AG09309 (cell line): ENCODE results near the gene ABCA4.
A peak's percentile ranks its signal among the peaks of the same experiment; 100 is the strongest.

Source experiments
- DNase-seq: peaks from one replicate; pipeline ENCODE4 v3.0.0-alpha.2; 2010; ENCODE audit warnings: low read depth
- H3K4me3 ChIP-seq: 2 replicates; pipeline ENCODE4 v1.5.1; 2011; ENCODE audit warnings: mild to moderate bottlenecking, low read depth, low read length, moderate library complexity; ENCODE audit not compliant: control insufficient read depth
- CTCF ChIP-seq: IDR thresholded peaks from 2 replicates; pipeline ENCODE4 v1.5.1; 2011; ENCODE audit warnings: mild to moderate bottlenecking, low read depth, low read length, inconsistent platforms; ENCODE audit not compliant: insufficient read depth, control insufficient read depth; ENCODE audit errors: missing control alignments

Gene ABCA4

GRCh38 chr1:94056996-94057395 is 64.0 kb downstream of the ABCA4 start:
- H3K4me3 ChIP-seq, result no peak overlapping the region
- no peak for TF ChIP-seq CTCF
- no peak for DNase-seq

DNA sequence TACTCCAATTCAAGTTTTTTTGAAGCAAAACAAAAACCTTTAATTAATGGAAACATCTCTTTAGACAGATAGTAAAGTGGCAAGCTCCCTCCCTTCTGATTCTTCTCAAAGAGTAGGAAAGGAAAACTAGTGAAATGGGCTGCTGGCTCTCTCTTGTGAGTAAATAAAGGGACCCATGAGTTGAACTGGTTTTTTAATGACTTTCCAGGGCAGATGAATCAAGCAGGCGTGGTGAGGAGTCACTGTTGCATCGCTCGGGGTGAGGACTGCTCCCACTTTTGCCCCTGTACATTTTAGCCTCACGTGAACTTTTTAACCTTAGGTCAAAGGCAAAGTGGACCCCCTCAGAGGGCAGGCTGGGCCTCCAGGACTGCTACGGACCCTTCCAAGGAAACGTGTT is 64.8 kb downstream of the ABCA4 start:
- H3K4me3 ChIP-seq, result no peak overlapping the region
- no peak for DNase-seq
- TF ChIP-seq CTCF, result no peak

- H3K4me3 ChIP-seq, result no peak overlapping the region
- TF ChIP-seq CTCF, result no peak
- DNase-seq, result no peak
These were observed 65.4 kb downstream of the ABCA4 start for GRCh38 chr1:94055459-94056122.

GRCh38 chr1:94050675-94051074 is 70.3 kb downstream of the ABCA4 start:
- DNase-seq, result no peak
- no peak overlapping the region for H3K4me3 ChIP-seq
- no peak for TF ChIP-seq CTCF

DNA sequence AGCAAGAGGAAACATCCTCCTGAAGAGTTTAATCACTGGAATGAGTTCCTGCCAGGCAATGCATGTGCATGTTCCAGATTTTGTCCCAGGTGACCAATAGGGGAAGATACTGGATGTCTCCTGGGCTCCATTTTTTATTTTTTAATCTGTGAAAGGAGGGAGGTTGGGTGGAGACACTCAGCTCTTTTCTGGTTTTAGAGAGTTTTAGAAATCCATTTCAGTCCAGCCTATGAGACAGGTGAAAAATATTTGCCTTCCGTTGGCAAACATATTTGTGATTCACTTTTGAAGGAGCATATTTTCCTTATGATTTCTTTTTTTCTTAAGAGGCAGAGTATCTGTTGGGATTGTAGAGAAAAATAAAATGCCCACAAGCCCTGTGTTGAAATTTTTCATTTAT is 70.7 kb downstream of the ABCA4 start:
- H3K4me3 ChIP-seq, result no peak overlapping the region
- no peak for DNase-seq
- TF ChIP-seq CTCF, result no peak

- no peak for DNase-seq
- no peak for TF ChIP-seq CTCF
- no peak overlapping the region for H3K4me3 ChIP-seq
These were observed 71.2 kb downstream of the ABCA4 start for GRCh38 chr1:94049791-94050190.

- peak; percentile 76 for DNase-seq
- TF ChIP-seq CTCF, result no peak
- H3K4me3 ChIP-seq, result no peak overlapping the region
These were observed 72.4 kb downstream of the ABCA4 start for GRCh38 chr1:94048413-94049164.
